Inflammatory macrophage treated with lipopolysaccharide for 4 hours (primary cell): Measurements from ENCODE around the gene TACC2.
"Not testable (repeated sequence)": the region's sequence is repeated elsewhere in the genome, so short reads cannot be mapped to it uniquely, and the experiment has no call there.

Experiments
- DNase-seq: peaks from one replicate; pipeline ENCODE4 v3.0.0-alpha.2; 2020

Gene TACC2

DNA sequence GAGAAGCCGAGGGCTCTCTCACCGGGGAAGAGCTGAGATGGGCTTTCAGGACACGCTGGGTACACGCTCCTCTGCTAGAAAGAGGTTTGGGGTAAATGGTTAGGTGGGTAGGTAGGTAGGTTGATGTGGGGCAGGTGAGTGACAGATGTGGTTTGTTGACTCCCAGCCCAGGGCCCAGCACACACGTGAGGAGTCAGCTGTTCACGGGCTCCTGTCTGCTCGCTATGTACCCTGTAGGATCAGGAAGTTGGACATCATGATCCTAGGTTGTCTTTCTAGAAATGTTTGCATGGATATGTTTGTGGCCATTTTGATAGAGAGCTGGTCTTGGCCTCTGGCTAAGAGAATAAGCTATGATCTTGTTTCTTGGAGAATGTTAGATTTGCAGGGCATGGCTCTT is 109.0 kb downstream of the TACC2 start:
- DNase-seq = no peak

DNA sequence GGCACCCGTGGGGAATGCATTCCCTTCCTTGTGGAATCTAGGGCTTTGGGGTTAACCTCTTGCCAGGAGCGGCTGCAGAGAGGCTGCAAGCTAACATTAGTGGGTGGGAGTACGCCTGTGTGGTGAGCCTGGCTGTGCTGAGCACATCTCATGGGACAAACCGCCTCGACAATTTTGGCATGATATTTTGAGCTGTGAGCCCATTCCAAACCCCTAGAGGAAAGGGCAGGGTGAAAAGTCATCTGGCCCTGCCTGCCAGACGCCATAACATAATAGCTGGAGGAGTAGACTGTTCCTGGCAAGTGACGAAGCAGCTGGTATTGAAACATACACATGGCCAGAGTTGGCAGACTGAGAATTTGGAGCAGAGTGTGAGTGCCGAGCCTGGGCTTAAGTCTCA is 110.0 kb downstream of the TACC2 start:
- DNase-seq = no peak

DNA sequence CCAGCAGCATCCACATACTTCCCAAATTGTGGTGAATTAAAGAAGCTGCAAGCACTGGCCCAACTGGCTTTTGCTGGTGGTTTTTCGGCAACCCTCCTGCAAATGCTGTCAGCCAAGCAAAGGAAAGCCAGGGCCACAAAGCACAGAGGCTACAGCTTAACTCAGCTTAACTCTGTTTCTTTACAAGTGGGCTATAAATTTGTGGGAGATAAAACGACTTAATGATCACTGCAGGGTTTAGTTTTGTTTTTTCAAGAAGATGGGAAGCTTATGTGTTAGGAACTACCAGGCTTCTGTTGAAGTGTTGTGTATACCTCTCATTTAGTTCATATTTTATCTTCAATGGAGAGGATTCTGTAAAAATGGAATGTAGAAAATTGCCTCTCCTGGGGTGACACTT is 110.6 kb downstream of the TACC2 start:
- no peak for DNase-seq

DNA sequence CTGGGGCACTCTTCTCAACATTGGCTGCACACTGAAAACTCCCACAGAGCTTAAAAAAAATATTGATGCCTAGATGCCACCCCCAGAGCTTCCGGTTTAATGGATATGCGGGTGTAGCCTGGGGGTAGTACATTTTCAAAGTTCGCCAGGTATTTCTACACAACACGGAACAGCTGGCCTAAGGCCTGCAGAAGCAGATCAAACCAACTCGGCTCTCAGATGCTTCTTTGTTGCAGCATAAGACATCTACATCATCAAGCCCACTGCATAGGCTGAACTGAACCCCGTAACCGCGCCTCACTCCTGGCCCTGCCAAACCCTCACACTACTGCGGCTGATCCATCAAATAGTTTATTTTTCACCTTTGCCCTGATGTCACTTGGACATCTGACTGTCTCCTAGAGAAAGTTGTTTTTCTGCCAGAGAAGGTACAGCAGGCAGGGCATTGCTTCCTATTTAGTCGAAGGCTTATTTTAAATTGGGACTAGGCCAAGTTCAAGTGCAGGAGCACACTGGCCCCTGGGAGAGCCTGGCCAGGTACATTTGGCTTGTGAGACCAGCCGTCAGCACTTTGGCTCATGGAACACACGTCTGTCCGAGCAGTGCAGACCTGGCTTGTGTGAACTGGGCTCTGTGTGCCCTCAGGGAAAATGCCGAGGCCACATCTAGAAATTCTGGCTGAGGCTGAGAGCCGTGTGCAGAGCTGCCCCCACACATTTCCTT is 113.3 kb downstream of the TACC2 start:
- DNase-seq = no peak

DNA sequence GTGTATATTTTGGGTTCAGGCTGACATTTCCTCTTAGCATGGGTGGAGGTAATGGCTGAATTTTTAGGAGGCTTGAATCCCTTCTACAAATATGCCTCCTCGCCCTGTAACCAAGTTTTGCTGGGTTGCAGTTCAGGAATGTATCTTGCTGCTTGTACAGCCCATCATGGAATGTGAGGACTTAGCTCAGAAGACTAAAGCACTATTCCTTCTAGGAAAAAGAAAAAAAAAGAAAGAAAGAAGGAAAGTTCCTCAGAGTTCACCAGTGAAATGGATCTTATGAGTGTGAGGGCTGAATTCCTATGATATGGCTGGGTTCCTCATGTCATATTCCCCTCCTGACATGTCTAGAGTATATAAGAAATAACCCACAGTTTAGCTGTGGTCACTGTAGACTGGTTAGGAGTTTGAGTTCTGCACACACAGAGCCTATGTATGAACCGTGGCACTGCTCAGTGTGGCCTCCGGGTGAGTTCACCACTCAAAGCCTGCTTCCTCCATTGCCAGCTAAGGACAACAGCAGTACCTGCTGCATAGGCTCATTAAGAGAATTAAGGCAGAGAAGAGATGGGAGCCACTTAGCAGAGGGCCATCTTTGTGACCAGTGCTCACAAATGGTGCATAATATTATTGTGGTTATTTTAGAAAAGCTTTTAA is 114.0 kb downstream of the TACC2 start:
- DNase-seq = no peak

DNA sequence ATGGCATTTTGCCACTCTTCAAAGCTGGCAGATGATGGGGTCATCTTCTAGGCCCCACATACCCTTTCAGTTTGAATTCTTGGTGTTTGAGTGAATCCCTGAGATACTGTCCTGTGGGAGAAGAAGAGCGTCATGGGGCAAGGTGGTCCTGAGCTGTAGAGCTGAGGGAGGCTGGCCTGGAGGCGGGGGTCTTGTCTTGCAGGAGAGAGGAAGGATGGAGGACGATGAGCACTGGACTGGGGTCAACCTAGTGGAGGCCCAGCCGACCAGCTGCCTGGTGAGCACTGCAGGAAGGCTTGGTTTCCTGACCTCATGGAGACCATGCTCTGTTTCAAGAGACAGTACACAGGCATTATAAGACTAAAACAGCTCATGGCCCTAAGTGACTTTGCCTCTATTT is 114.6 kb downstream of the TACC2 start:
- DNase-seq = no peak

DNA sequence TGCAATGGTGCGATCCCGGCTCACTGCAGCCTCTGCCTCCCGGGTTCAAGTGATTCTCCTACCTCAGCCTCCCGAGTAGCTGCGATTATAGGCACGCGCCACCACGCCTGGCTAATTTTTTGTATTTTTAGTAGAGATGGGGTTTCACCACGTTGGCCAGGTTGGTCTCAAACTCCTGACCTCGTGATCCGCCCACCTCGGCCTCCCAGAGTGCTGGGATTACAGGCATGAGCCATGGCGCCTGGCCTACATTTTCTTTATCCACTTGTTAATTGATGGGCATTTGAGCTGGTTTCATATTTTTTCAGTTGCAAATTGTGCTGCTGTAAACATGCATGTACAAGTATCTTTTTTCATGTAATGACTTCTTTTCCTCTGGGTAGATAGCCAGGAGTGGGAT is 119.8 kb downstream of the TACC2 start:
- not testable (repeated sequence) for DNase-seq

DNA sequence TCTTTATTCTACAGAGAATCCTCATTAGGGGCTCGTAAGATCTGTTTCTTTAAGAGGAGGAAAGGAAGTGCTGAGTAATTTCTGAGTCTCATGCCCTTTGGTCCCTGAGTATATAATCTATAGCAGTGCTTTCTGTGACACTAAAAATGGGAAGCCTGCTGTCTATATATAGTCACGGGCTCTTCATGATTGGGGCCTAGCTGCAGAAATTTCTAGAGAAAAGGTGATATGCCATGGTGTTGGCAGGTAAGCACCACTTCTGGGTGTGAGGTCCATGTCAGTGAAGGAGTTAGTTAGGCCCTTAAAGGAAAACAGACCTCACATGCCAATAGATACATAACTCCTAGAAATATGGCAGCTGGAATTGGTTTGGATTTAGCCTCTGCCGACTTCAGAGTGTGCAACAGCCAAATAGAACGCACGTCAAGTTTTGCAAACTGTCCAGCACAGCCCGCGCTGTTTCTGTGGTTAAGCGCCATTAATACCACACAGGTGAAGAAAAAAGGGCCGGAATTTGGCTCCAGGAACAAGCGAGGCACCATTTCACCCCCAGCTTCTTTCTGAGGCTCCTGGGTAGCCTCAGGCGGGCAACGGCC is 123.2 kb downstream of the TACC2 start:
- no peak for DNase-seq

DNA sequence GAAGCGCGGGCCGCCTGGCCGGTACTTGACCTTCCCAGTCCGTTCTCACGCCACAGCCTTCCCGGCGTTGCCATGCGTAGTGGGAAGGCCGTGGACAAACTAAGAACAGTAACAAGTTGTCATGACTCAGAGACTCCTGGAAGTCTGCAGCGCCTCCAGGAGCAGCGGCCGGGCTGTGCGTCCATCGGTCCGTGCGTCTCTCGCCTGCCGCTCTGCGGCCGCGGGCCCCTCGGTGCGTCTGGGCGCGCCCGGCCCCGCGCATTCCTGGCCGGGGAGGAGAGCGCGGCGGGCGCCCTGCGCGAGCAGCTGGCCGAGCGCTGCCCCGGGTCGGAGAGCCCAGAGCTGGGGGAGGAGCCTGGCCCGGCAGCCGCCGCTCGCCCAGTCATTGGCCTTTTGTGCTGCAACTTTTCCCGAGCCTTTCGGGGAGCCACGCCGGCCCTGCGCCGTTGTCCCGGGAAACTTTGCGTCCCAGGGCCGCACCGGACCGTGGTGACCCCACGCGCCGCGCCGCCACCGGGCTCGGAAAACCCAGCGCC is 123.7 kb downstream of the TACC2 start:
- peak; percentile 10 for DNase-seq

DNA sequence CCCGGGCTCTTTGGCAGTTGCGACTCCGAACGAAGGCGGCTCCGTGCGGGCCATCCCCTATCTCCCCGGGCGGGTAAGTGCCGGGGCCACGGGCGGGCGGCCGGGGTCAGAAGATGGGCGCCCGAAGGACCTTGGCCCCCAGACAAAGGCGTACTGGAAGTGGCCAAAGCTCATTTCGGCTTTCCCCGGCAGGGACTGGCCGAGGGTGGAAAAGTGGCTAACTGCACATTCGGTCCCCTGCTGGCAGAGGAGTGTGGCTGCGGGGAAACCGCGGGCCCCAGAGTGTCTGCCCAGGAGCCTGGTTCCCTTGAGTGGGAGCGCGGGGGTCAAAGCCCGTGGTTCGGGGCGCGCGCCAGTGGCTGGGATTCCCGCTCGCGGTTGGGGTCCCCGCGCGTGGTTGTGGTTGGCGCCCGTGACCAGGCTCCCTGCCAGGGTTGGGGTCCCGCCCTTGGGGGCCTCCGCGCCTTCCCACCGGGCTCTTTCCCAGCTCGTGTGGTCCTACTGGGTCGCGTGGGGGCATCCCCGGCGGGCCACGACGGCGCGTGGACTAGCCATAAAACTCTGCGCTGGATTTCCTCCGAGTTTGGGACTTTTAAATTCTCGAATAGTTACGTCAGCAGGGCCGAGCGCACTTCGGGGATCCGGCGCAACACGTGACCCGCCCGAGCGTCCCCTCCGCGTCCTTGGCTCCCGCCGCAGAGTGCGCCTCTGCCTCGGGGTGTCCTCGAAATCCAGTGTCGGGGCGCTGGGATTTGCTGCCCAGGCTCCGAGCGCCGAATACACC is 124.4 kb downstream of the TACC2 start:
- peak; percentile 3 for DNase-seq

DNA sequence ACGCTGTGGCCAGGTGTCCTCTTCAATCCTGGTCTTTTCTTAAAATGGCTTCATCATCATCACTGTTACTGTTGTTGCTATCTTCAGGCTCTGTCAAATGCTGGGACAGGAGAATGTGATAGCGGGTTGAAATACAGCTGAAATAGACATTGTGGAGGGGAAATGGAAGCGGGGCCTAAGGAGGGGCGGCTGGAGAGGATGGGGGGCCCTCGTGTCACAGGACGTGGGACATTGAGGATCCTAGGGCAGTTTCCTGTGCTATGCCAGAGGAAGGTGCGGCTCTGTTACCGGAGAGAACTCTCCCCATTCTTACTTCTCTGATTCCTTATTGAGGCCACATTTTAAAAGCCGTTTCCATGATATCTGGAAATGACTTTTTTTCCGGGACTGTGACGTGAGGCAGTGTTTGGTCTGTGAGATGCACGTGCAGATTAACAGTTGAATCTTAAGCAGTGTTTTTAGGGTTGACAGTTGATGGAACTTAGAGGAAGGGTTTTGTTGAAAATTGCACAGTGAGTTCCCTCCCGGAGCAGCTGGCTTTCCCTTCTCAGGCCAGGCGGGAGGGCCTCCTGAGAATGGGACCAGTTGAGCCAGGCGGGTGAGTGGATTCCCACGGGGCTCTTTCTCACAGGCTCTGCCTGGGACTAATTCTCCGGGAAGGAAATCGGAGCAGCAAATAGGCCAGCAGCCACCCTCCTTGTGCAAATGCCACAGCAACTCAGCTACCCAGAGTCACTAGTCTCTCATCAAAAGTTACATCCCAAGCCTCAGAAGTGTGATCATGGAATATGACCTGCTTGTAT is 125.2 kb downstream of the TACC2 start:
- DNase-seq = no peak

DNA sequence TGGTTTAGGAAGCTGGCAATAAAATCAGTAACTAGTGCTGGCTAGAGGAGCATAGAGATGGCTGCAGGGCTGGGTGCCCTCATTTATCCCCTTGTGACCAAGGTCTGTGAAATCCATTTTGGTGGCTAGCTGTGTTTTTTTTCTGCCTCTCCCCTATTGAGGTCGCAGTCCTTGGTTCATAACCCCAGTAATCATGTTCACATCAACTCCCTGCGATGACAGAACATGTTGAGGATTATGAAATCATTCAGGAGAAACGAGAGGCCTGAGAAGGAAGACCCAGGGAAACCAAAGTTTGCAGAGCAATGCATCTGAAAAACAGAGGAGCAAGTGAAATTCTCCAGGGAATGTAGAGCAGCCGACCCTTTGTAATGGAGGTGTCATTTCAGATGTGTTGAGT is 126.9 kb downstream of the TACC2 start:
- no peak for DNase-seq

DNA sequence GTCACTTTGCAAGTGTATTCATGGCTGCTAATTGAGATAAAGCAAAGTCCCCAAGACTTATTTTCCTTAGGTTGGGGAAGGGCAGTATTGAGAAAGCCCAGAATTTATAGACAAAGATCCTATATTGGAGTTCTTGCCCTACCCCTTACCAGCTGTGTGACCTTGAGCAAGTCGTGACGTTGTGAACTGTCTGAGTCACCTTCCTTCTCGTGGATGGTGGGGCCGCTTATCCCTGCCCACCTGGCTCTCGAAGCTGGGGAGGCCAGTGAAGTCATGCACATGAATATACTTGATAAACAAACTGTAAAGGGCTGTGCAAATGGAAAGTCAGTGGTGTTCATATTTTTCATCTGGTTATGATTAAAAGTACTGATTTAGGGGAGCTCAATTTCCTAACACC is 127.4 kb downstream of the TACC2 start:
- DNase-seq = no peak

DNA sequence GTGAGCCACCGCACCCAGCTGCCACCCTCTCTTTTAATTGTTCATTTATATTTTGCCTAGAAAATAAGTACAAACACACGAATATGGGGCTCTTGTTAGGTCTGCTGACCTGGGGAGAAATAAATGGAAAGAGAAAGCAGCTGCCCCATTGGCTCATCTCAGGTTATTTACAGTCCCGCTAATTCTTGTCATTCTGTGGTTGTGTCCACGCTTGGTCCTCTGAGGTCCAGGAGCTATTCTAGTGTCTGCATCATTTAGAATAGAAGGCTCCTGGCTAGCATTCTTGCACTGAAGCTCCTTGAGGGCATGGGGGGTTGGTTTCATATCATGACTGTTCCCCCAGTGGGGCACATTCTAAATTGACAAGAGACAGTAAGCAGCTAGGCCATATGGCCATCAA is 128.5 kb downstream of the TACC2 start:
- no peak for DNase-seq

DNA sequence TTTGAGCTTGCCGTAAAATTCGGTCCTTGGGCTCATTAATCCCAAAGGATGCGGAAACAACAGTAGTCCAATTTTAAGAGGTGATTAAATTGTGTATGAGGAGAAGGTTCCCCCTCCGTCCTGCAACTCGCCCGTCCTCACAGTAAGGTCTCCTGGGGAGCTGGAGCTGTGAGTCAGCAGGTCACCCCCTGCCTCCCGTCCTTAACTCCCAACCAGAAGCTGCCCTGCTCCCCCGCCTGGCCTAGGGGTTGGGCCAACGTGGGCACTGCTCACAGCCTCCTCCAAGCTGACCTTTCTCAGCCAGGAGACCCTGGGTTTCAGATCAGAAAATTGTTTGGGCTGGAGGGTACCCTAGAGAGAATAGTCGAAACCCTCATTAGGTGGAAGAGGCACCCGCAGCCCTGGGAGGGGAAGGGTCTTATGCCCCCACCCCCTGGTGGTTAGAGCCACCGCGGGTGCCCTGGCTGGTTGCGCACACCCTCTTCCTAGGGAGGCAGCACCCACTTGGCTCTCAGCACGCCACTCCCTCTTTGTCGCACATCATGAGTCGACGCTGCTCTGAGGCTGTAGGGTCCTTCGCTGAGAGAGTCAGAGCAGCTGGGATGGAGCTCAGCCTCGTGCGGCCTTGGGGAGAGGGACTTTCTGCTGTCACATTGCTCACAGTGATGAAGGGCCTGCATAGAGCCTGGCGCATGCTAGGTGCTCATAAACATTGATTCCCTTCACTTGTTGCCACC is 131.2 kb downstream of the TACC2 start:
- no peak for DNase-seq

DNA sequence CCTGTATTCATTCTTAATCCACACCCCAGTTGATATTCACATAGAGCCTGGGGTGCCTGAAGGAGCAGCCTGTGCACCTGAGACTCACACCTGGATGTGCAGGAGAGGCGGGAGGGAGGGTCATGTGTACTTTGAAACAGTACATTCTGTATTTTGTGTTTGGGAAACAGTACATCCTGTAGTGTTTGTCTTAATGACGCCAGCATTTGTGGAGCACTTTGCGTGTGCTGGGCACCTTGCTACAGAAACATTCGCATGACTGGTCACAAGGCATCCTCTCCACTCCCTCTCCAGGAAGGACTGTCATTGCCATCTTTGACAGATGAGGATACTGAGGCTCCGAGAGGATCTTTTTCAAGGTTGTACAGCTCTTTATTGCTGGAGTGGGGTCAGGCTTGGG is 132.1 kb downstream of the TACC2 start:
- DNase-seq = no peak

DNA sequence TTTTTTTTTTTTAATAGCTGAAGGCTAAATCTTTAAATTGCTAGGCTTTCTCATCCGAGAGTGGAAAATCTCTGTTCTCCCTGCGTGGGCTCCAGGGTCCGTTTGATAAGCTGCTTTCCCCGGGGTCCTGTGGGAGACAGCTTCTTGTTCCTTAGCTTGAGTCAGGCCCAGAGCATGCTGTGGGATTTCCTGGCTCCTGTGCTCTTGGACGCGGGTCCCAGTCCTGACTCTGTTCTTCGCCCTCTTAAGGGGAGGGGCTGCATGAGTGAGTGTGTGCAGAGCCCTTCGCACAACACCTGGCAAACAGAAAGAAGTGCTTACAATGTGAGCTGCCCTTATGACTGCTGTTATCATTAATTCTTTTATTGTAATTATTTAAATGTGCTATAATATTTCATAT is 133.5 kb downstream of the TACC2 start:
- no peak for DNase-seq

DNA sequence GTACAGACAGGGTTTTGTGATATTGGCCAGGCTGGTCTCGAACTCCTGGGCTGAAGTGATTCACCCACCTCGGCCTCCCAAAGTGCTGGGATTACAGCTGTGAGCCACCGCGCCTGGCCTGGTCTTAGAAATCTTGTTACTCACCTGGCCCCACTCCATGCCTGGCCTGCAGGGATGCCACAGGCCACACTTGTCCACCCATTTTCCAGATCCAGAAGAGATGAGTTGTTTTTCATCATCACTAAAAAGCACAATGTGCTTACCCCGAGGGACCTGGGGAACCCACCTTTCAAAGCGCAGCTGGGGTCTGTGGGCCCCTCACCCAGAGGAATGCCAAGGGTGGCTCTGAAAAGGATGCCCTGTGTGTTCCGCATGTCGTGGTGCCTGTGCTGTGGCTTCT is 134.2 kb downstream of the TACC2 start:
- no peak for DNase-seq

DNA sequence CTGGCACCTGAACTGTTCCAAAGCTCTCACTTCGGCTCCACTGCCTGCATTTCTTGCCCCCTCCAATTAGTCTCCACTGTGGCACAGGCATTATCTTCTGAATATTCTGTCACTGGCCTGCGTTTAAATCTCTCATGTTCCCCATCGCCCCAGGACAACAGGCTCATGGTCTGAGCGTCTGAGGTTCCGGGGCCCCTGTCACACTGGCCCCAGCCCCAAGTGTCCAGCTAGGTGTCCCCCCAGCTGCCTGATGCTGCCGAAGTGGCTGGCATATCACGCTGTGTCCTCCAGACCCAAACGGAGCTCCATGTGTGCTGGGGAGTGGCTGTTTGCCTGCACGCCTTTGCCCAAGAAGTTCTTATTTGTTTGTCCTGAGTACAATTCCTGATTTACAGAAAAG is 135.4 kb downstream of the TACC2 start:
- no peak for DNase-seq

DNA sequence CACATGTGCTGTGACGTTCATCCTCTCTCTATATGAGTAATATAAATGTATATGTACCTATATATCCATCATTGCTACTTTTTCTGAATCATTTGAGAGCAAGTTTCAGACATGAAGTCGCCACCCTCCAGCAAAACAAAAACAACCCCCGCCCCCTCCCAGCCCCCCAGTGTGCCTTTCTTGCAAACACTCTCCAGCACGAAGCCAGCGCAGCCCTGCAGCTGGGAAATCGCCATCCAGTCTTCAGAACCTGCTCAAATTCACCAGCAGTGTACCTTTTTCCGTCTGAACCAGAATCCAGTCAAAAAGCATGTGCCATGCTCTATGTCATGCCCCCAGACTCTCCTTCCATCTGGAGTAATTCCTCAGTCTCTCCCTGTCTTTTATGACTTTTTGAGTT is 135.8 kb downstream of the TACC2 start:
- DNase-seq = no peak

DNA sequence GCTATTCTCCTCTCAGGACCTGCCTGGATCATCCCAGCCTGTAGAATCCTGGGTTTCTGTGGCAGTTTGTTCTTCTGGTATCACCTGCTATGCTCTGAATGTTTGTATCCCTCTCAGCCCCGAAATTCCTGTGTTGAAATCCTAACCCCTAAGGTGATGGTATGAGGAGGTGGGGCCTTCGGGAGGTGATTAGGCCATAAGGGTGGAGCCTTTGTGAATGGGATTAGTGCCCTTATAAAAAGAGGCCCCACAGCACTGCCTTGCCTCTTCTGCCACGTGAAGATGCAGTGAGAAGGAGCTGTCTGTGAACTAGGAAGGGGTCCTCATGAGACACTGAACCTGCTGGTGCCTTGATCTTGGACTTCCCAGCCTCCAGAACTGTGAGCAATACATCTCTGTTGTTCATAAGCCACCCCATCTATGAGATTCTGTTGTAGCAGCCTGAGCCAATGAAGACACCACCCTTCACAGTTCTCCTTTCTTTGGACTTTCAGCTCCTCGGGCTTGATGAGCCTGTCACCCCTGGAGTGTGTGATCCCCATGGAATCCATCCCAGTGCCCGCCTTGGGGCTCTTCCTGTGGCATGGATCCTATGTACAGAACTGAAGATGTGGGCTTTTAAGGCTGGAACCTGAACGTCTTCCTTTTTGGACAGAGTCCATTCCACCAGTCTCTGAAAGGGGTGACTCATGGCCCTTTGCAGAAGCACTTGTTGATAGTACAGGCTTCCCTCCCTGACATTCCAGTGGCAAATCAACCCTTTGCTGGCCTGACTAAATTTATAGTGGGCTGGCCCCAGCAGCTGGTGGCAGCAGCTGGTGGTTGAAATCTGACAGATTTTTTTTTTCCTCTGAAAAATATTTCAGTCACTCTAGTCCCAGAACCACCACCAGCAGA is 138.0 kb downstream of the TACC2 start:
- no peak for DNase-seq
